HG02588 (cell line): ENCODE data around the gene GALNT5.
A peak's percentile ranks its signal among the peaks of the same experiment; 100 is the strongest.
"Not testable (repeated sequence)": the region's sequence is repeated elsewhere in the genome, so short reads cannot be mapped to it uniquely, and the experiment has no call there.

Source experiments
- ATAC-seq: cut with Tn5 transposase; IDR thresholded peaks from one replicate; pipeline ENCODE4 v1.9.1; 2021; ENCODE audit warnings: mild to moderate bottlenecking, moderate library complexity; ENCODE audit not compliant: unreplicated experiment

The GALNT5 gene

DNA sequence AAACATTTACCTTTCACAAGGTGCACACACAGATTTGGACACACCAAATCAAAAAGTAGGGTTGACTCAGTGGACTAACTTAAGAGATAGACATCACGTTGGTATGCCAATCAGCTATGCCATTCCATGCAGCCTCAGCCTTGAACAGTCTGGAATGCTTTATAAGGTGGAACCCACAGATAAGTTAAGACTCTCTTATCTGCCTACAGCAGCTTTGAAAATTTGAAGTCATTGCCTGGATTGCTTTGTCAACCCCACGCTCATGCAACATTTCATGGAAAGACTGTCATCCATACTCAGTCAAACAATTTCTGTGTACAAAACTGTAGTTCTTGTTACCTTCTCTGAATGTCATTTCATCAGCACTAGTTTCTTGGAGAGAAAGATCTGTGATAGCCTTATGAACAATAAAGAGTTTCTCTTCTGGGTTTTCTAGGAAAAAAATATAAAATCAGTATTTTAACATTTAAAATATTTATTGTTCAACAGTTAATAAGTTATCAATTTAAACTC lies 66.9 kb downstream of the GALNT5 start:
- ATAC-seq, result no peak

DNA sequence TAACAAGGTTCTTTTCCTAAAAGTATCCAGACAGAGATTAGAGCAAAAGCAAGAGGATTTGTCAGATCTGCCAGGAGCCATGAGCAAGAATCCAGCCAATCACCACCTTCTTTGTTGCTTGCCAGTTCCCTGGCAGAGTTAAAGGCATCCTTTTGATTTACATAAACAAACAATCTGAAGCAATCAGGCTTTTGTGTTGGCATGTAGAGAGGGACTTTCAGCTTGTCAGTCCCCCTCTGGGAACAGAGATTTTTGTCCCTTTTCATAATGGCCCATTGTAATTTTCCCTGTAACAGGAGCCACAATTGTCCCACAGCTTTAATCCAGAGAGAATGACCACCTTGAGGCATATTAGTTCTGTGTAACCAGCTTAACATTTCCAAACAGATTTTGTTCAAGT lies 68.3 kb downstream of the GALNT5 start, which contains the start of gene ERMN:
TSS of gene ERMN (minus strand) at position 39 of the 400 bp plus-strand sequence. CDS start 182 bp downstream, outside the sequence.
- no peak for ATAC-seq

DNA sequence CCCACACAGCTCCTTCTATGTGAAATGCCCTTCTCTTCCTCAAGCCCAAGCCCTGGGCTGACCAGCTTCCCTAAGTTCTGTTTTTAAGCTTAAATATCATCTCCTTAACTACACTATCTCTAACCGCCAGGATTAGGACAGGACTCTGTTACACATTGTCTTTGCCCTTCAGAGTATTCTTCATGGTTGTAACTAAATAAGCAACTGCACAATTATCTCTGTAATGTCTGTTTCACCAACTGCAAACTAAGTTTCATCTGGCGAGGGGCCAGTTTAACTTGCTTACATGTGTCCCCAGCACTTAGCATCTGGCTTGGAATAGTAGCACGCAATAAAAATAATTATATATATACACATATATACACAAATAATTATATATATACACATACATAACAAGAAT lies 69.2 kb downstream of the GALNT5 start:
- no peak for ATAC-seq

DNA sequence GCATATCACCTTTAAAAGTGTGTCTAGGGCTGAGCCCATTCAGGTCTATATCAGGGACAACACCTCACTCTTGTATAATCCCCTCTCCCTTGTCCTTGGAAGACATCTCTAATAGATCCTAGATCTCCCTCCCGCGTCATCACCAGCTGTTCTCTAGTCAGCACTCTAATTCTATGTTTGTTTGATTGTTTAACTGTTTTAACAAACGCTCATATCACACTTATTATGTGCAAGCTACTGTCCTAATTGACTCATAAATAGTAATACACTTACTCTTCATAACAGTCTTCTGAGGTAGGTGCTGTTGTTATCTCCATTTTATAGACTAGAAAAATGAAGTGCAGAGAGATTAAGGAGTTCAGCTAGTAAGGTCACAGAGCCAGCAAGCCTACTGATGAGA lies 69.7 kb downstream of the GALNT5 start:
- ATAC-seq, result peak; percentile 28

DNA sequence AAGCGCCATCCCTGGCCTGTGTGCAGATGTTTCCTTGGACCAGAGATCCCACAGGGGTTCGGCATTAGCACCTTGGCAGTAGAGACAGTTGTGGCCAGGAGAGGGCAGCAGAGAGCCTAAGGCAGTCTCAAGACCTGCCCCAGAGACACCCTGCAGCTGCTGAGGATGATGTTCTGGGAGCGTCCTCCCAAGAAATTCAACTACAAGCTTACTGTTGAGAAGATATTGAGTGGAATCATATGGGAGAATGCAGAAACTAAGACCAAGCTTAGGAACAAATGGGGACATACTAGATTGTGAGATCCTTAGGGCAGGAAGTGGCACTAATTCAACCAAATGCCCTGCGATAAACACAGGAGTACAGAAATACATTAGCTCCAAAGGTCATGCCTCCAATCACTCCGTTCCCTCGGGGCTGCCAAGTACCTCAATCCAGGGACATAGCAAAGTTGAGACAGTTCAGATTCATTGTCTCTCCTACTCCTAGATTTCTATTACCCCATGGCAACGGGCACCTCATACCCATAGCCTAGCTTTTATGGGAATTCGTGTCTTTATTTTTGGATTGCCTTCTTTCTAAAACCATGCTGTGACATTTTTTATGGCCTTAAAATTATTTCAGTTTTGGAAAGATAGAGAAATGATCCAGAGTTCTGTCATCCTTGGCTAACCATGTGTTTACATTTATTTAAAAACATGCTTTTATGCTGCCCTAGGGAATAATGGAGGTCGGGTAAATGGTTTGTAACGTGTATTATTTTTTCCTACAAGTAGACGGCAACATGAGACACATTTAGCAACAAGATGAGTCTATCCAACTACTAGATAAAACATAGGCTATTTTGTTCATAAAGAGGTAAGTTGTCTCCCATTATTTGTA lies 70.4 kb downstream of the GALNT5 start:
- peak; percentile 99 for ATAC-seq

DNA sequence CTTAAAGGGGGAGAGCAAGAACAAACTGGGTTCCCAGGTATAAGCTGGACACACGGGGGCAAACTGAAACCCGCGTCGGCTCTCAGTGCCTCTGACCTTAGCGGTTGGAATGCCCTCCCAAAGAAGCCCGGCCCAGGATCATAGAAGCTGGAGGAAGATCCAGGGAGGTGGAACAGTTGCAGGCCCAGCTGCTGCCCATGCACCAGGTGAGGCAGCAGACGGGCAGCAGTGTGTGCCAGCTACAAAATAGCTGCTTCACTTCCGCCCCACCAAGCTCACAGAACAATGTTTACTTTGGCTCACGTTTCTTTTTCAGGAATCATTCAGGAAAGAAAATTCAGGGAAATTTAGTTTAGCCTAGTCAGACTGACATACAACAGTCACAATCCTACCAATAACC lies 72.0 kb downstream of the GALNT5 start:
- no peak for ATAC-seq

DNA sequence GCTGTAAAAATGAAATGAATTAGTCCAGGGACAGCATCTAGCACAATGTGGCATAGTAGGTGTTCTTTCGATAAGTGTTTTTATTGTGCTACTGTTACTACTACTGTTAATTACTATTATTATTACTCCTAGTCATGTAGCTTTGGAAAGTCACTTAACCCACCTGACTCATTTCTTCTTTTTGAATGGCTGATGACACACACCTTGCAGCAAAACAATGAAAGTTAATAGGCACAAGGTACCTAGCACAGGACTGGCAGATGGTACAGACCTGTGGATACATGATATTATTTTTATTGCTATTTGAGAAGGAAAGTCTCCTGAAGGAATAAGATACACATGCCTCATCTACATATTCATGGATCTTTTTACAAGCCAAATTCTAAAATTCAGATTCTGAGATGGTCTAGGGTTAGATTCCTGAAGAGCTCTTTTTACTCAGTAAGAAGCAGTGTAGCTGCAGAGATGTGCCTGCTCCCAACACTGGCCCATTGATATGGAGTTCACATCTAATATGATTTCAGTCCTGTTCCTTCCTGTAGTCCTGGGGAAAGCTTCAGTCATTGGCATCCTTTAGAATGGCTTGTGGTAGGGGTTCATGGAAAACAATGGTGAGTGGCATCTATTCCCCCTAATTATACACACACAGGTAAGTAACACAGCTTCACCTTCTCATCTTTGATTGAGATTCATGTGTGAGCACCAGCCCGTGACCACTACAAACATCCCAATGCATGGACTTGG lies 76.0 kb downstream of the GALNT5 start:
- ATAC-seq, result no peak

DNA sequence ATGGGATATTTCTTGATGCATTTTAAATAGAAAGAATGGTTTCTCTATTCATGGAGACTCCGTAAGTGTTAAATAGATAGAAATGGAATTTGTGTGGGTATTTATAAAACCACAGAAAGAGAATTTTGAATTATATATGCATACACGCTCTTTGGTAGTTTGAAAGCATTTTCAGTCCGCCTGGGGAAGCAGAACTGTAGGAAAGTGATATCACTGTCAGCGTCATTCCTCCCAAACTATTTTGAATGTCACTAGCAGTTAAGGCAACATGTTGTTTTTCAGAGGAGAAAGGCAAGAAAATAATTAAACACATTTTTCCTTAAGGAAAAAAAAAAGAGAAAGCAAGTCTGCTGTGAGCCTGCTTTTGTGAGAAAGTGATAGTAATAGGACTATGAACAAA lies 76.8 kb downstream of the GALNT5 start:
- no peak for ATAC-seq

DNA sequence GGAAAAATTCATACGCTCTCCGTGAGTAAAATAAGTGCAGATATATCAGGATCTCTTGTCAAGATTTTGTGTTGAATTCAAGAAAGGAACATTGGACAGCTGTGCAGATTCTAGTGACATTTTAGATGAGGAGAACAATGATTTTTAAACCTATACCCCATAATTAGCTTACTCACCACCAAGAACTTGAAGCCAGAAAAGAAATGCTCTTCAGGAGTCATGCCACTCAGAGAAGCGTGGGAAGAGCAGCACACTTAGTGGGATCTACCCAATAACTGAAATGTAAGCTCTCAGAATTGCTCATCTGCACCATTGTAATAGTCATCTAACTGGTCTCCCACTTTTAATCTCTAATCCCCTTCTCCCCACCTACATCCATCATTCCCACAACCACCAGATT lies 77.3 kb downstream of the GALNT5 start:
- ATAC-seq, result no peak

DNA sequence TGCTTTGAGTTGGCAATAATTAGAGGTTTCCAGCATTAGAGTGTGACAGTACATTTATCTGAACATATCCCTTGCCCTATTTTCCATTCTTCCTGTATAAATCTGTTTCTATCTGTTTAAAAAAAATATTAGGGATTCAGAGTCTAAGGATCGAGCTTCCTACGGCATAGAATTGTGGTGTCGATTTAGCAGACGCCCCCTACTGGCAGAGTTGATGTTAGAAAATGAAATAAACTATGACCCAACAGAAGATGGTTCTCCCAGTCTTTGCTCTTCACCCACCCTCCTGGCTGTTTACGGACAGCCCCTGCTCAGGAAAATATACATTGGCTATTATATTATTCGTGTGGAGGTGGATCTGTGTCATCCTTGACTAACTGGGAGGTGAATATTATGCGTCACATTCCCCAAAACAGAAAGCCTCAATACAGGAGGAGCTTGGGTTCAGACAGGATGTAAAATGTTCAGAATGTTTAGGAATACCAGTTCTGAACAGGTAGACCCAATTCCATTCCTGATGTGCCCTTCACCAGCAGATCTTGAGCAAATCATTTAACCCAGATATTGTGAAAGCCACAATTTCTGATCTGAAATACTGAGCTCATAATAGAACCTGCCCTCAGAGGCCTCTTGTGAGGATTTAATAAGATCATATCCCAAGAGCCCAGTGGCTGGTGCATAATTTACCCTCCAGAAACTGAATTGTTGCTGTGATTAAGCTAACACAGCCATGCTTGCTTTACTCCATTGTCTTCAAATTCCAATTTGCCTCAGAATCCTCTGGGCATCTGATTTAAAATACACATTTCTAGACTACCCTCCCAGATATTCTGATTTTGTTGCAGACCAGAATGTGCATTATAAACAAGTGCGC lies 78.9 kb downstream of the GALNT5 start:
- ATAC-seq, result no peak

DNA sequence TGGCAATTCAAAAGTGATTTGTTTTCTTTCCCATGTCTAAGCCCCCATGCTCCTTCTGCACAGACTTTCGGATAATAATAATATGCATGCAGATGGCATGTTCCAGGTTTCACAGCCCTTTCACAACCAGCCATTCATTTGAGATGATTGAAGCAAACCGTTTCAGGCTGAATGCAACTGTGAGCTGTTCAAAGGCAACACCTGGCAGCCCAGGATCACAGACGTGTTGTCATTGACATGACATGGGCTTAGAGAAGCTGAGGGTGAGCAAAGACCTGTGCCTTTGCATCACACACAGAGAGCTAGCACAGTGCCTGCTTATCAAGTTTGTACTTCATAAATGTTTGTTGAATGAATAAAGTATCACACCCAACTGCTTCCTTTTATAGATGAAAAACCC lies 80.5 kb downstream of the GALNT5 start:
- ATAC-seq, result no peak

DNA sequence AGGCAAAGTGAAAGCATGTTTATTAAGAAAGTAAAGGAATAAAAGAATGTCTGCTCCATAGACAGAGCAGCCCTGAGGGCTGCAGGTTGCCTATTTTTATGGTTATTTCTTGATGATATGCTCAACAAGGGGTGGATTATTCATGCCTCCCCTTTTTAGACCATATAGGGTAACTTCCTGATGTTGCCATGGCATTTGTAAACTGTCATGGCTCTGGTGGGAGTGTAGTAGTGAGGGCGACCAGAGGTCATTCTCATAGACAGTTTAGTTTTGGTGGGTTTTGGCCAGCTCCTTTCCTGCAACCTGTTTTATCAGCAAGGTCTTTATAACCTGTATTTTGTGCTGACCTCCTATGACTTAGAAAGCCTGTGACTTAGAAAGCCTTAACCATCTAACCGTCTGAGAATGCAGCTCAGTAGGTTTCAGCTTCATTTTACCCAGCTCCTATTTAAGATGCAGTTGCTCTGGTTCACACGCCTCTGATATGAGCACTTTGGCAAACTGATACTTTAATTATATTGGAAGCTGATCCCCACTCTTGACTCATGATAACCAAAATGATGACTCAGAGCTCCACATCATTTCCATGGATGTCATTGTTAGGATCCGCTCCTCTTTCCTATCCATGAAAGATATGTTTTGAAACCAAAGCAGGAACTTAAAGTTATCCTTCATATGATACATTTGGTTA lies 82.6 kb downstream of the GALNT5 start:
- ATAC-seq, result no peak

DNA sequence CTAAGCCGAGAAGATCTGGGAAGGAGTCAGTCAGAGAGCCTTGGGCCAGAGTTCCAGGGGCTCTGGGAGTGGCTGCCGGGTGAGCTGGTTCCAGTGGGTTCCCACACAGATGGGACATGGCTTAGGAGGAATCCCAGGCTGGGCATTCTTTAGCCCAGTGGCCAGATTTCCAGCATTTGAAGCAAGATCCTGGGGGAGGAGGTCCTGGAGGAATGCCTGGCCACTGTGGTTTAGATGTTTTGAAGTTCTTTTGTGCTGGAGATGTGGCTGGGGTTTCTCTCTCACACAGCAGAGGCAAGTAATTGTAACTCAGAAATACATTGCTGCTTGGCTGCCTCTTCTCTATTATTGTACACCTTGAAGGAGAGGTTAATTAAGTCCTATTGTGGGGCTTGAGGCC lies 83.9 kb downstream of the GALNT5 start:
- ATAC-seq, result not testable (repeated sequence)

DNA sequence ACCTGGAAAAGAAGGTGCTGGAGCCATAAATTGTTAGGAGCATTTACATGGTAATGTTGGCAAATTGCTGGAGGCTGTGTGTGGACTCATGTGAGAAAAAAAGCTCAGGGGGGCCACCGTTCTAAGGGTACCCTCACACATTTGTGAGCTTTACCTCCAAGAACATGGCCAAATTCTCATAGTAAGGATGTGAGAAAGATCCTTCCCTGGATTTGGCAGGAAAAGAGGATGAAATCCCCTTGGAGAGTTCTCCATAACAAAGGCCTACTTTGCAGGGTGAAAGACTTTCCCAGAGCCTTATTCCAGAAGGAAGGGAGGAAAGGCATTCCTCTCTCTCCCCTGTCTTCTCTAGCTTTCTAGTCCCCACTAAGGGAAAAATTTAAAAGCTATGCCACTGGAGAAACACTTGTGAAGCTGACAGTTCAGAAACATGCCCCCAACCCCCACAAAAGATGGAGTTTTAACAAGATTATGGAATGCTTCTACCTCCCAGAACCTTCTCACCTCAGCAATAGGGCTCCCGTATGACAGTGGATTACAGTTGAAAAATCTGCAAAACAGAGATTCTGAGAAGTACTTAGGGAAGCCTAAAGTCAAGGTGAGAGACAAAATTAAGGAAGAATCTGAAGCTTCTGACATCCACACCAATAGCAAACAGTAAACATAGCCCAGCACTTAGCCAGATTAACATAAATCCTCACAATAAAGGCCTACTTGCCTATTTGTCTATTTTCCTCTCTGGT lies 88.3 kb downstream of the GALNT5 start:
- no peak for ATAC-seq

DNA sequence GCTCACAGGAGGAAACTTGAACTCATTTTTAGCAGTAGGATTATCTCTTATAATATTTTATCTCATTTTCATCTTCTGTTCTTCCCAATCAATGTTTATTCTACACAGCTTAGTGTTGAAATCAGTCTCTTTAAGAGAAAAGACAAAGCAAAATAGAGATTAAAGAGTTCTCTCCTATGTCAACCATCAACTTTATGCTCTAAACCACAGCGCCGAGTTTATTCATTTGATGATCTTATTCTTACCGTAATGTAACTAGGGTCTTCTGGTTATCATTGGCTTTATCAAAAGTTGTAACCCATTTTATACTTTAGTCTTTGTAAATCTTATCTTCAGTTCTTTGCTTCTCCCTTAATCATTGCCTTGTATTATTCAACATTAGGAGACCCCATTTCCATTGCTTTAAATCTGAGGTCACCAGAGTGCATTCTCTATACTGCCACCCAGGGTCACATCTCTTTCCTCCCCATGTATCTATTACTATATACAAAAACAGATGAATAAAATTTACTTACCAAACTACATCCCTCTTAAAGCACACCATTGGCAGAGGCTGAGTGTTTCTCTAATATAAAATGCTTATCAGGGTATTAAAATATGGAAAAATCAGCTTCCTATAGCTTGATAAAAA lies 90.9 kb downstream of the GALNT5 start:
- ATAC-seq, result no peak

DNA sequence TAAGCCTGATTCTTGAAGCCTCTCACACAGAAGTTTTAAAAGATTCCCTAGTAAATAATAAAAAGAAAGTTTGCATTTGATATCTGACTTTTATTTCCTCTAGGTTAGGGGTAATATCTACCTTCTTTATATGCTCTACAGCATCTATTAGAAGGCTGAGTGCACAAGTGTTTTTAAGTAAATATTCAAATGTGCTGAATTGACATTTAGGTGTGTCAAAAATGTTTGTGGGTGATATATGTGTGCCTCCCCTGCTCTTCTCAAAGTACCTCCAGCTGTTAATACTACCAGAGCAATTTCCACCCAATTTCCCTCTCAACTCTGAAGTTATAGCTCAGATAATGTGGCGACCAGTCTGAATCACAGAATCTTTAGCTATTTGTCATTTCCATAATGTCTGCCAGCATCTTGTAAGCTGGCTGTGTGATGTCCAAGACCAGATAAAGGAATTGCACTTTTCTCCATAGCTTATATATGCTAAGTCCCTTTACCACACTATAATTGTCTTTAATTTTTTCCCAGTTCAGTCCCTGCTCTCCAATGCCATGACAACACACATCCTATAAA lies 92.5 kb downstream of the GALNT5 start:
- ATAC-seq, result no peak

DNA sequence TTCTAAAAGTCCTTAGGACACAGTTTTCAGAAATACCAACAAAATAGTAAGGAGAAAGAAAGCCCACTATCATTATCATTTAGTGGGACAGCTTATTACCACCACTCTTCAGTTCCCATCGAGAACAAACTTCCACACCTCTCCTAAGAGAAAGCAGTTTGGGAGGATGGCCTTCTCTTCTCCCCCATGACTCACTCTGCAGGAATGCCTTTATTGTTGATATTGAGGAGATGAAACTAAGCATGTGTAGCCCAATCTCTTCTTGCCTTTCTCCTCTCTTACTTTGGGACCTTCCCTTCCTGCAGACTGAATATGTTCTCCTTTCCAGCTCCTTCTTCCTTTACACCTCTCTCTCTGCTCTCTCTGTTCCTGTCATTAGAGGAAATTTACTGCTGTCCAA lies 98.1 kb downstream of the GALNT5 start:
- no peak for ATAC-seq

DNA sequence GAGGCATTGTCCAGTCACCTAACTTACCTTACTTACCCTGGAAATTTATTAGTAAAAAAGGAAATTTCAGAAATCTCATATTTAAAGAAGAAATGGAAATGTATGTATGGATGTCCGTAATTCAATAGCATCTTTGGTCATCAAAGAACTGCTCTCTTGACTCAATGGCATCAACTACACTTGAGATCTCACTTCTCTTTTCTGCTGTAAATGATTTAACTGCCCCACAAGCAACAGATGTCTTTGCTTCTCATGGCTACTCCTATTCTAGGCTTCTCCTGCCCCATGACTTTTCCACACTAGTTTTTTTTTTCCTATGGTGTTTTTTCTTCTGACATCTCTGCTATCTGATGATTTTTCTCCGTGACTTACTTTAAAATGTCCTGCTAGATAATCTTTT lies 102.1 kb downstream of the GALNT5 start:
- ATAC-seq, result peak; percentile 27

DNA sequence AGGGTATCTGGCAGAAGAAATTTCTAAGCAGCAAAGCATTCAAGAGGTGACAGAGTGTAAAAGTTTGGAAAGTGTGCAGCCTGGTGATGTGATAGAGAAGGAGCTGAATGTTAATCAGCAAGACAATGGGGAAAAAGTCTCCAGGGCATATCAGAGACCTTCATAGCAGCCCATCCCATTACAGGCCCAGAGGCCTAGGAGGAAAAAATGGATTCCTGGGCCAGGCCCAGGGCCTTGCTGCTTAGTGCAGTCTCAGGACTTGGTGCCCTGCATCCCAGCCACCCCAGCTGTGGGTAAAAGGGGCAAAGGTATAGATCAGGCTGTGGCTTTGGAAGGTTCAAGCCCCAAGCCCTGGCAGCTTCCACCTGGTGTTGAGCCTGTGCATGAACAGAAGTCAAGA lies 104.0 kb downstream of the GALNT5 start:
- no peak for ATAC-seq
